ENCODE measurements around the gene TMX2.
"Not testable (repeated sequence)": the region's sequence is repeated elsewhere in the genome, so short reads cannot be mapped to it uniquely, and the experiment has no call there.

The TMX2 gene

DNA sequence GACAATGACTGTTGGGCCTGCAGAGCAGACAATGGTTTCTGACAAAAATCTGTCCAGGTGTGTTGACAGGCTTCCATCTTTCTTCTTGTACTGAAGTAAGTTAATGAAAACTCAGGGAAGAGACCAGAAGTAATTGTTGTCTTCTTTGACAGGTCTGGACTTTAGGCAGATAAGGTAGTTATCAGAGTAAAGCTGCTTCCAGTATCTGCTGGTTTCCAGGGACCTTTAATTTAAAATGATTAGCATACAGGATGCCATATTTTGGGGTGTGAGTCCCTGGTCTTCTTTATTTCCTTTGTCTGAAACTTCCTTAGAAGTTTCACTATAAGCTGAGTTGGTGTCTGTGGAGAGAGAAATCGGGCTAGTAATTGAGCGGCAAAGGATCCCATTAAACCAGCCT is 1.4 kb downstream of the TMX2 start:
- in situ Hi-C loops (cut with HindIII; ENCODE audit: low sequenced_read_pairs), result no loop called here
- H3K4me3 ChIP-seq (ENCODE audit: low read depth, low read length), result peak overlapping the region; percentile 96
- TF ChIP-seq, protein P1, sequence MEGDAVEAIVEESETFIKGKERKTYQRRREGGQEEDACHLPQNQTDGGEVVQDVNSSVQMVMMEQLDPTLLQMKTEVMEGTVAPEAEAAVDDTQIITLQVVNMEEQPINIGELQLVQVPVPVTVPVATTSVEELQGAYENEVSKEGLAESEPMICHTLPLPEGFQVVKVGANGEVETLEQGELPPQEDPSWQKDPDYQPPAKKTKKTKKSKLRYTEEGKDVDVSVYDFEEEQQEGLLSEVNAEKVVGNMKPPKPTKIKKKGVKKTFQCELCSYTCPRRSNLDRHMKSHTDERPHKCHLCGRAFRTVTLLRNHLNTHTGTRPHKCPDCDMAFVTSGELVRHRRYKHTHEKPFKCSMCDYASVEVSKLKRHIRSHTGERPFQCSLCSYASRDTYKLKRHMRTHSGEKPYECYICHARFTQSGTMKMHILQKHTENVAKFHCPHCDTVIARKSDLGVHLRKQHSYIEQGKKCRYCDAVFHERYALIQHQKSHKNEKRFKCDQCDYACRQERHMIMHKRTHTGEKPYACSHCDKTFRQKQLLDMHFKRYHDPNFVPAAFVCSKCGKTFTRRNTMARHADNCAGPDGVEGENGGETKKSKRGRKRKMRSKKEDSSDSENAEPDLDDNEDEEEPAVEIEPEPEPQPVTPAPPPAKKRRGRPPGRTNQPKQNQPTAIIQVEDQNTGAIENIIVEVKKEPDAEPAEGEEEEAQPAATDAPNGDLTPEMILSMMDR (IDR thresholded peaks at IDR 0.05; ENCODE audit: low read depth, low read length), result no peak
- DNase-seq (ENCODE audit: low read depth, low spot score), result no peak

DNA sequence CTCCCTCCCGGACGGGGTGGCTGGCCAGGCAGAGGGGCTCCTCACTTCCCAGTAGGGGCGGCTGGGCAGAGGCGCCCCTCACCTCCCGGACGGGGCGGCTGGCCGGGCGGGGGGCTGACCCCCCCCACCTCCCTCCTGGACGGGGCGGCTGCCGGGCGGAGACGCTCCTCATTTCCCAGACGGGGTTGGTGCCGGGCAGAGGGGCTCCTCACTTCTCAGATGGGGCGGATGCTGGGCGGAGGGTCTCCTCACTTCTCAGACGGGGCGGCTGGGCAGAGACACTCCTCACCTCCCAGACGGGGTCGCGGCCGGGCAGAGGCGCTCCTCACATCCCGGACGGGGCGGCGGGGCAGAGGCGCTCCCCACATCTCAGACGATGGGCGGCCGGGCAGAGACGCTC is 4.3 kb downstream of the TMX2 start:
- in situ Hi-C loops (cut with HindIII; ENCODE audit: low sequenced_read_pairs); H3K4me3 ChIP-seq (ENCODE audit: low read depth, low read length); DNase-seq (ENCODE audit: low read depth, low spot score): not testable (repeated sequence)

DNA sequence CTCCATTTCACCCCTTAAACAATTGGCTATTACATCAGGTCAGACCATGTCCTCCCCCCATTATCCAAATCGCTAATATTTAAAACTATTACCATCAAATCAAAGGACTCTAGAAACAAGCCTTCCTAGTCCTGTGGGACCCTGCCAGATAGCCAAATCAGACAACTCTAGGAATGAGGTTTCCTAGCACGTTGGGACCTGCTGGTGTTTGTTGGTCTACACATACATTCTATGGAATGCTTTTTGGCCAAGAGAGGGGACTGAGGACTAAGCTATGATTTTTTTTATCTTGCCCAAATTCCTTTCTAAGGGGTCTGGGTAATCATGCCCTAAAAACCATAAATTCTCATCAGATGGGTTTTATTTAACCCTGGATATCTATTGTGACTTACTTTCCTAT is 14.8 kb downstream of the TMX2 start:
- in situ Hi-C loops (cut with HindIII; ENCODE audit: low sequenced_read_pairs), result no loop called here
- no peak overlapping the region for H3K4me3 ChIP-seq (ENCODE audit: low read depth, low read length)
- no peak for DNase-seq (ENCODE audit: low read depth, low spot score)
- TF ChIP-seq, protein P1 (IDR thresholded peaks at IDR 0.05; ENCODE audit: low read depth, low read length), result no peak

DNA sequence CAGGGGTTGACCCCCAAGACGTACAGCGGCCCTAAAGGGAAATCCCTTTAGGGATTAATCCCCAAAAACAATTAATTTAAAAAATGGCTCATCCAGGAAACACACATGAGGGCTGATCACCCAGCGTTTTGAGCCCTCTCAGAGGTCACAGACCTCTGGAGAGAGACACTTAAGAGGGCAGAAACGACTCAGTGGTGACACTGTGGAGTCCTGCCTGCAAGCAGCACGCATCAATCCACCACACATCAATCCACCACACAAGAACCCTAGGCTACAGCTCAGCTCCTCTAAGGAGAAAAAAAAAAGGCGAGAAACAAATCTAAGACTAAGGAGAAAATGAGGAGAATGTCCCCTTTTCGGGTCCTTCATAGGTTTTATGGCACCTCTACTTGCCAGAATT is 16.4 kb downstream of the TMX2 start:
- TF ChIP-seq, protein P1 (IDR thresholded peaks at IDR 0.05; ENCODE audit: low read depth, low read length), result no peak
- H3K4me3 ChIP-seq (ENCODE audit: low read depth, low read length), result no peak overlapping the region
- in situ Hi-C loops (cut with HindIII; ENCODE audit: low sequenced_read_pairs), result no loop called here
- DNase-seq (ENCODE audit: low read depth, low spot score), result no peak

DNA sequence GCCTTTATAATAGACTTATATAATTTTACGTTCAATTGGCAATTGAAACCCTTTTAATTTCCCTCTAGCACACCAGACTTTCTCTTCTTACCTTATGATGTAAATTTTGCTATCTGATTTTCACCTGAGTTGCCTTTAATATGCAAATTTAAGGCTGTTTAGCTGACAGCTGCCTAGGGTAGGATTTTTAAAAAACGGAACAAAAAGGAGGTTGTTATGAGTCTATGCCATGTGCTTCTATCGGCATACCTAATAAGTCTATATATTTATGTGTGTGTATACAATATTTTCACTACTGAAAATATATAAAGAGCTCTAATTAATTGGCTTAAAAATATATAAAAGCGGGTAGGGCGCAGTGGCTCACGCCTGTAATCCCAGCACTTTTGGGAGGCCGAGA is 17.1 kb downstream of the TMX2 start:
- in situ Hi-C loops (cut with HindIII; ENCODE audit: low sequenced_read_pairs), result no loop called here
- no peak for DNase-seq (ENCODE audit: low read depth, low spot score)
- H3K4me3 ChIP-seq (ENCODE audit: low read depth, low read length), result no peak overlapping the region
- TF ChIP-seq, protein P1 (IDR thresholded peaks at IDR 0.05; ENCODE audit: low read depth, low read length), result no peak

DNA sequence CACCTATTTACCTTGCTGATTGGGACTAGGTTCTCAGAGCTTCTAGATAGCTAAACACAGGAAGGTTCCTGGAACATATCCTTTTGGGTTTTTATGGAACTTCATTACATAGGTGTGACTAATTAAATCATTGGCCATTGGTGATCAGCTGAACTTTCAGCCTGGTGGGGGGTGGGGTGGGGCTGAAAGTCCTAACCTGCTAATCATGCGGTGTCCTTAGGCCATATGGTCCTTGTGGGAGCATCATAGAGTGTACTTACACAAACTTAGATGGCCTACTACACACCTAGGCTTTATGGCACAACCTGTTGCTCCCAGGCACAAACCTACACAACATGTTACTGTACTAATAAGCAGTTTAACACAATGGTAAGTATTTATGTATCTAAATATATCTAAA is 20.3 kb downstream of the TMX2 start:
- DNase-seq (ENCODE audit: low read depth, low spot score), result no peak
- in situ Hi-C loops (cut with HindIII; ENCODE audit: low sequenced_read_pairs), result no loop called here
- TF ChIP-seq, protein P1 (IDR thresholded peaks at IDR 0.05; ENCODE audit: low read depth, low read length), result no peak
- no peak overlapping the region for H3K4me3 ChIP-seq (ENCODE audit: low read depth, low read length)

DNA sequence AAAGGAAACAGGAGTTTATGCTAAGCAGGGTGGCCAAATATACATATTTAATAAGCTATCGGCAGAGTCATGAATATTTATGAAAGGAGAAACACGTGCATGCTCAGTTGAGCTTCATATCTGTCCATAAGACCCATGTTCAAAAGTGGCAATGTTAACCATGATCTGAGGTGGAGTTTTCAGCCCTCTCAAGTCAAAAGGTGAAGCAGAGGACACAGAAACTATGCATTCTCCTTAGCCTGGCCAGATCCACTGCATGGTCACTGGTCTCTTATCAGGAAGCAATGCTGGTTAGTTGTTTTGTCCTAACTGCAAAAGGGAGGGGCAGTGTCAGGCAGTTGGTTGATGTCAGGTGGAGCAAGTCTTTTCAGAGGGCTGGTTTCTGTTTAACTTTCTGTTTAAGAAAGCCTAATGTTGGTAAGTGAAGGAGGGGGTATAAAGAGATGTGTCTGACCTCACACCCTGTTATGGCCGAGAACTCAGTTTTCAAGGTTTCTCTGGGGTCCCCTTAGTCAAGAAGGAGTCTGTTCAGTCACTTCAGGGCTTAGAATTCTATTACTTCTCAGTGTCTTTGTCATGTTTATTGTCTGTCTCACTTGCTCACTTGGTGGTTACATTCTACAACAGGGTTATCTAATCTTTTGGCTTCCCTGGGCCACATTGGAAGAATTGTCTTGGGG is 23.4 kb downstream of the TMX2 start:
- in situ Hi-C loops (cut with HindIII; ENCODE audit: low sequenced_read_pairs), result no loop called here
- no peak overlapping the region for H3K4me3 ChIP-seq (ENCODE audit: low read depth, low read length)
- DNase-seq (ENCODE audit: low read depth, low spot score), result no peak
- TF ChIP-seq, protein P1 (IDR thresholded peaks at IDR 0.05; ENCODE audit: low read depth, low read length), result no peak

Measured in astrocyte of the spinal cord (primary cell).